GM06990 (cell line): ENCODE data around the gene RUNDC1.
"Not testable (repeated sequence)": the region's sequence is repeated elsewhere in the genome, so short reads cannot be mapped to it uniquely, and the experiment has no call there.

Source experiments
- DNase-seq: peaks from one replicate; pipeline ENCODE4 v3.0.0-alpha.2; 2011; ENCODE audit not compliant: insufficient read length; ENCODE audit errors: extremely low read depth
- H3K27me3 ChIP-seq: replicated peaks from 2 replicates; pipeline ENCODE4 v1.6.0; 2011; ENCODE audit warnings: low read length; ENCODE audit not compliant: control insufficient read depth, insufficient read depth
- H3K36me3 ChIP-seq: 2 replicates; pipeline ENCODE4 v1.5.1; 2011; ENCODE audit warnings: low read length; ENCODE audit not compliant: control insufficient read depth, insufficient read depth
- H3K4me3 ChIP-seq: replicated peaks from 2 replicates; pipeline ENCODE4 v1.5.1; 2011; ENCODE audit warnings: low read depth, mild to moderate bottlenecking, control low read depth, low read length
- CTCF ChIP-seq: IDR thresholded peaks from 2 replicates; pipeline ENCODE4 v1.5.1; 2011; ENCODE audit warnings: low read length, control low read depth, mild to moderate bottlenecking, inconsistent platforms; ENCODE audit not compliant: insufficient read depth, poor library complexity, severe bottlenecking

RUNDC1 gene

GRCh38 chr17:42953669-42954068 is 26.7 kb upstream of the RUNDC1 start:
- Histone ChIP-seq H3K36me3 (peaks cover 20% of the 10 kb centered on the region), H3K4me3 (no peak overlapping the region), H3K27me3 (no peaks in the 10 kb centered on the region)
- DNase-seq: no peak
- TF ChIP-seq CTCF: no peak

- peak; percentile 90 for DNase-seq
- Histone ChIP-seq H3K27me3 (no peaks in the 10 kb centered on the region), H3K4me3 (peak within 1 kb of the TSS; percentile 98), H3K36me3 (peaks cover 9% of the 10 kb centered on the region)
- TF ChIP-seq CTCF: no peak
Observed at GRCh38 chr17:42964161-42964932, 16.0 kb upstream of the RUNDC1 start, which contains the start of gene AARSD1. Gene AARSD1 (minus strand): TSS chr17:42964454. CDS start chr17:42964440, 14 bp downstream.

GRCh38 chr17:42967925-42968324 is 12.4 kb upstream of the RUNDC1 start:
- Histone ChIP-seq H3K4me3 (no peak overlapping the region), H3K27me3 (no peaks in the 10 kb centered on the region), H3K36me3 (no peaks in the 10 kb centered on the region)
- TF ChIP-seq CTCF: no peak
- no peak for DNase-seq

- TF ChIP-seq CTCF: no peak
- H3K36me3 ChIP-seq: no peaks in the 10 kb centered on the region
- no peaks in the 10 kb centered on the region for H3K27me3 ChIP-seq
- no peak for DNase-seq
- no peak overlapping the region for H3K4me3 ChIP-seq
Observed at GRCh38 chr17:42969001-42969581, 11.3 kb upstream of the RUNDC1 start.

GRCh38 chr17:42971589-42971988 is 8.8 kb upstream of the RUNDC1 start:
- Histone ChIP-seq H3K36me3 (no peaks in the 10 kb centered on the region), H3K27me3 (no peaks in the 10 kb centered on the region), H3K4me3 (no peak overlapping the region)
- TF ChIP-seq CTCF: no peak
- no peak for DNase-seq

- H3K36me3 ChIP-seq, H3K27me3 ChIP-seq, DNase-seq, H3K4me3 ChIP-seq: not testable (repeated sequence)
Observed at GRCh38 chr17:42973323-42973722, 7.0 kb upstream of the RUNDC1 start.
